Upper lobe of left lung (tissue), 6 donors: ENCODE data around the gene NDUFAF2. TPM values are rescaled to one million over a fixed set of nuclear protein-coding genes. Genes with fewer than 3 reads are reported as not detected.
A peak's percentile ranks its signal among the peaks of the same experiment; 100 is the strongest.

Experiments
- ATAC-seq, 2 donors: fragments of 200-7000 bp; cut with Tn5 transposase; one replicate each; pipeline ENCODE4 v1.9.1; 2022; ENCODE audit warnings: mild to moderate bottlenecking in 2 of 2, moderate library complexity in 2 of 2; ENCODE audit not compliant: low FRiP score in 2 of 2
- DNase-seq, 2 donors: peaks; one replicate each; pipeline ENCODE4 v3.0.0-alpha.2; 2019 to 2020
- H3K27ac ChIP-seq, 4 donors: fragments of 200-600 bp; sonication (generic); one replicate each; pipeline ENCODE4 v1.5.1; 2016 to 2019
- H3K27me3 ChIP-seq, 4 donors: fragments of 200-600 bp; sonication (generic); one replicate each; pipeline ENCODE4 v1.5.1; 2017 to 2019
- H3K36me3 ChIP-seq, 4 donors: fragments of 200-600 bp; sonication (generic); one replicate each; pipeline ENCODE4 v1.5.1; 2016 to 2019
- H3K4me1 ChIP-seq, 4 donors: fragments of 200-600 bp; sonication (generic); one replicate each; pipeline ENCODE4 v1.5.1; 2018 to 2019
- H3K4me3 ChIP-seq, 4 donors: fragments of 200-600 bp; sonication (generic); one replicate each; pipeline ENCODE4 v1.5.1; 2017 to 2019; ENCODE audit warnings: mild to moderate bottlenecking in 2 of 4, moderate library complexity in 1 of 4
- H3K9me3 ChIP-seq, 4 donors: fragments of 200-600 bp; sonication (generic); one replicate each; pipeline ENCODE4 v1.5.1; 2018 to 2019
- EP300 ChIP-seq, 4 donors: sonication (generic); formaldehyde crosslinking; IDR thresholded peaks; one replicate each; pipeline ENCODE4 v1.5.1; 2017; ENCODE audit warnings: antibody characterized with exemption in 4 of 4, control low read depth in 2 of 4
- POLR2A ChIP-seq, 4 donors: fragments of 450-650 bp; IDR thresholded peaks; one replicate each; pipeline ENCODE4 v1.5.1; 2016 to 2017; ENCODE audit warnings: antibody characterized with exemption in 4 of 4, mild to moderate bottlenecking in 2 of 4
- POLR2AphosphoS5 ChIP-seq, 2 donors: sonication (generic); formaldehyde crosslinking; IDR thresholded peaks; one replicate each; pipeline ENCODE4 v1.5.1; 2017; ENCODE audit warnings: antibody characterized with exemption in 2 of 2
- WGBS, 2 donors: methylation state at CpG; one replicate each; pipeline ENCODE4 v1.1.5; 2017 to 2018; 5-methylcytosine and 5-hydroxymethylcytosine counted together
- total RNA-seq, 6 donors: library from RNA; depleted of rRNA in 4 of 6; stranded (reverse); fragments of >200 nt in 4 of 6; gene quantifications; one replicate each; pipeline versions ENCODE4 v1.1.0 to v1.2.1, GENCODE V29; 2016 to 2021
- TF ChIP-seq, protein P1 (sequence below), 6 experiments: fragments of 450-650 bp in 4 of 6; fragments of 200-600 bp in 2 of 6; sonication (generic) in 2 of 6; IDR thresholded peaks; one replicate each; pipeline ENCODE4 v1.5.1; 2016 to 2019; ENCODE audit warnings: antibody characterized with exemption in 6 of 6
- donor health status: DM: no; HTN: no; CAD: no; lungs with moderate emphysema.
- donor health status: DM: no; HTN: yes; CAD: no; lungs with severe emphysema.

Gene NDUFAF2, protein sequence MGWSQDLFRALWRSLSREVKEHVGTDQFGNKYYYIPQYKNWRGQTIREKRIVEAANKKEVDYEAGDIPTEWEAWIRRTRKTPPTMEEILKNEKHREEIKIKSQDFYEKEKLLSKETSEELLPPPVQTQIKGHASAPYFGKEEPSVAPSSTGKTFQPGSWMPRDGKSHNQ
- total RNA-seq: 10 to 100 TPM in 5 of 6 donors, not detected in 1; 14.2 to 41.6 (median 20.5) TPM

DNA sequence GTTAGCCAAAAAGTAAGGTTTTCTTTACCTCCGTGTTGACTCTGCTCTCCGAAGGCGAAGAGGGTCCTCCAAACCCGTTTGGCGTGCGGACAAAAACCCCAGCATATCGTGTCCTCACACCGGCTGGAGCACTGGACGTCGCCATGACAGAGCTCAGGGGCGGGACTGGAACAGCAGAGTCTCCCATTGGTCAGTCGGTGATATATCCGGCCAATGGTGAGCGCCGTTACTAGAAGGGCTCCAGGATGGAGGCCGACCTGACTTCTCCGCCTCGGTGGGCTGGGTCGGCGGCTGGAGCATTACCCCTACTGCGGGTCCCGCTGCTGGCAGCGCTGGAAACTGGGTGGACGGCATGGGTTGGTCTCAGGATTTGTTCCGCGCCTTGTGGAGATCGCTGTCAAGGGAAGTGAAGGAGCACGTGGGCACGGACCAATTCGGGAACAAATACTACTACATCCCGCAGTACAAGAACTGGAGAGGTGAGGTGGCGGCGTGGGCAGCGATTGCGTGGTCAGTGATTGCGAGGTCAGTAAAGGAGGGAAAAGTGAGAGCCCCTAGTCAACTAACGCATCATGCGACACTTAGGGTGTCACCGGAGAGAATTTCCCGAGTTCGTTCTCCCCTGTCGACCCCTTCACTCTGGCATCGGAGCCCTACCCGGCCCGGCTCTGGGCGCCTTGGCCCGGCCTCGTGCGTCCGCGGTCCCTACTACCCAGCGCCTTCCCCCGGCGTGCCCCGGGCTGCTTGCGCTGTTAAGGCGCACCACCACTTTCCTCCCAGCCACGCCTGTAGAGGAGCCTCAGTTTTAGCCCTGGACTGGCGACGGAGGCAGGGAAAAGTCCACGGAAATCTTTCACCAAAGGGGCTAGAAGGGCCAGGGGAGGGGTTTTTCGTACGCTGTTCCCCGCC lies at the start of gene NDUFAF2, which contains the start of gene ERCC8:
TSS of gene NDUFAF2 (plus strand) at position 302 of the 909 bp plus-strand sequence. CDS start at position 353, 51 bp downstream.
TSS of gene ERCC8 (minus strand) at position 167 of the 909 bp plus-strand sequence. CDS start at position 105, 62 bp downstream.
- 0% methylated on average over 12 to 58 of the region's 64 CpGs for WGBS, 2 donors
- H3K4me3 ChIP-seq: peak within 1 kb of the TSS; percentile 74 to 80 (median 76)
- ATAC-seq: peak; percentile 99 to 100
- no peaks in the 10 kb centered on the region for H3K36me3 ChIP-seq
- H3K27ac ChIP-seq: peak within 1 kb of the TSS; percentile 80 to 88 (median 84)
- peaks cover 14 to 23% (median 18%) of the 10 kb centered on the region in 4 donors for H3K4me1 ChIP-seq
- TF ChIP-seq POLR2A (IDR thresholded peaks at IDR 0.05): peak in 3 of 4 donors; percentile 35 to 71 (median 39)
- TF ChIP-seq EP300 (IDR thresholded peaks at IDR 0.05): no peak
- TF ChIP-seq POLR2AphosphoS5 (IDR thresholded peaks at IDR 0.05): peak in 1 of 2 donors; percentile 66
- TF ChIP-seq, protein P1, sequence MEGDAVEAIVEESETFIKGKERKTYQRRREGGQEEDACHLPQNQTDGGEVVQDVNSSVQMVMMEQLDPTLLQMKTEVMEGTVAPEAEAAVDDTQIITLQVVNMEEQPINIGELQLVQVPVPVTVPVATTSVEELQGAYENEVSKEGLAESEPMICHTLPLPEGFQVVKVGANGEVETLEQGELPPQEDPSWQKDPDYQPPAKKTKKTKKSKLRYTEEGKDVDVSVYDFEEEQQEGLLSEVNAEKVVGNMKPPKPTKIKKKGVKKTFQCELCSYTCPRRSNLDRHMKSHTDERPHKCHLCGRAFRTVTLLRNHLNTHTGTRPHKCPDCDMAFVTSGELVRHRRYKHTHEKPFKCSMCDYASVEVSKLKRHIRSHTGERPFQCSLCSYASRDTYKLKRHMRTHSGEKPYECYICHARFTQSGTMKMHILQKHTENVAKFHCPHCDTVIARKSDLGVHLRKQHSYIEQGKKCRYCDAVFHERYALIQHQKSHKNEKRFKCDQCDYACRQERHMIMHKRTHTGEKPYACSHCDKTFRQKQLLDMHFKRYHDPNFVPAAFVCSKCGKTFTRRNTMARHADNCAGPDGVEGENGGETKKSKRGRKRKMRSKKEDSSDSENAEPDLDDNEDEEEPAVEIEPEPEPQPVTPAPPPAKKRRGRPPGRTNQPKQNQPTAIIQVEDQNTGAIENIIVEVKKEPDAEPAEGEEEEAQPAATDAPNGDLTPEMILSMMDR (IDR thresholded peaks at IDR 0.05): no peak
- no peaks in the 10 kb centered on the region for H3K9me3 ChIP-seq
- DNase-seq: peak; percentile 92 to 94
- no peaks in the 10 kb centered on the region for H3K27me3 ChIP-seq

DNA sequence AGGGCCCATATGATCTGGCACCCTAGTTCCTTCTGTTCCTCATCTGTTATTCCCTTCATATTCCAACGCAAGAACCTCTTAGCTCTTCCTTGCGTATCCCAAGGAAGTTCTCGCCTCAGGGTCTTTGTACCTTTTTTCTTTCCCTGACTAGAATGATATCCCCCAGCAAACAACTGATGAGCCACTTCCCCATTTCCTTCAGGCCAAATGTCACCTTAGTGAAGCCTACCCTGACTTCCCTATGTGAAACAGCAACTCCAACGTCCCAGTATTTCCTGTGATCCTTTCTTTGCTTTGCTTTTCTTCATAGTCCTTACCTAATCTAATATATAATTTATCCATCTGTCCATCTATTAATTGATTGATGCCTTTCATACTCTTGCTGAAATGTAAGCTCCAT lies 48.0 kb upstream of the NDUFAF2 start:
- no peak overlapping the region for H3K27ac ChIP-seq
- H3K9me3 ChIP-seq: no peaks in the 10 kb centered on the region
- WGBS, 2 donors: 85 to 91% methylated on average over 4 of the region's 4 CpGs
- peaks cover 0 to 56% (median 5%) of the 10 kb centered on the region in 4 donors for H3K36me3 ChIP-seq
- no peaks in the 10 kb centered on the region for H3K4me1 ChIP-seq
- H3K4me3 ChIP-seq: no peak overlapping the region
- no peaks in the 10 kb centered on the region for H3K27me3 ChIP-seq
- TF ChIP-seq, protein P1 (IDR thresholded peaks at IDR 0.05): no peak
- TF ChIP-seq EP300 (IDR thresholded peaks at IDR 0.05): no peak
- TF ChIP-seq POLR2A (IDR thresholded peaks at IDR 0.05): no peak
- TF ChIP-seq POLR2AphosphoS5 (IDR thresholded peaks at IDR 0.05): no peak
- ATAC-seq (no peak), DNase-seq (no peak)

DNA sequence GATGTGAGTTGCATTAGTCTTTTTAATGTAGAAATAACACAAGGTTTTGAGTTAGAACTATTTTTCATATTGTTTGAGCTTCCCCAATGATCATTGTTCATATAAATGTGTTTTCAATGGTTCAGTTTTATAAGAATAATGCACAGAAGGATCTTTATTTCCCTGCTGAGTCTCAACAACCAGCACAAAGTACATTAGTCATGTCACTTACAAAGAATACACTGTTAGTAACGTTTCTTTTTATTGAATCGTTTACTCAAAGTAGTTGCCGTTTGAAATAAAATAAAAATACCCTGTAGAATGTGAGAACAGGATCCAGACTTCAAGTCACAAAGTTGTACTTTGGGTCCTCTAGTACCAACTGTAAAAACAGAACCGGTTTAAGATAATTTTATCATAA lies 41.6 kb upstream of the NDUFAF2 start:
- H3K27ac ChIP-seq: no peak overlapping the region
- H3K36me3 ChIP-seq: peaks cover 0 to 19% (median 0%) of the 10 kb centered on the region in 4 donors
- WGBS, 2 donors: 82 to 86% methylated on average over 4 of the region's 4 CpGs
- ATAC-seq (no peak), DNase-seq (no peak)
- no peaks in the 10 kb centered on the region for H3K9me3 ChIP-seq
- H3K4me1 ChIP-seq: no peaks in the 10 kb centered on the region
- TF ChIP-seq, protein P1 (IDR thresholded peaks at IDR 0.05): no peak
- TF ChIP-seq POLR2AphosphoS5 (IDR thresholded peaks at IDR 0.05) (no peak), POLR2A (IDR thresholded peaks at IDR 0.05) (no peak), EP300 (IDR thresholded peaks at IDR 0.05) (no peak)
- H3K4me3 ChIP-seq: no peak overlapping the region
- no peaks in the 10 kb centered on the region for H3K27me3 ChIP-seq

DNA sequence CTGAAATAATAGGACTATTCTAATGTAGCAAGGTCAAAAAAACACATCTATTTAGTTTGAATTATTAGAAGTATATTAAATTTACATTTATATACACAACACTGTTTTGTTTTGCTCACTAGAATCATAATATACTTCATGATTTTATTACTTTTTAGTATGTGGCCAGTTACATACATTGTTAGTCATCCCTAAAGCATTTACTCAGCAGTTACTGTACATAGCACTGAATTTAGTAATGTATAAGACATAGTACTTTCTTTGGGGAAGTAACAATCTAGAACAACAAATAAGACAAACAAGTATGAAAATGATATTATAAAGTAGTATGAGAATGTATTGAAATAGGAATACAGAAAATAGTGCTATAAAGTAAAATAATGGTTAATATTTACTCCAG lies 28.4 kb upstream of the NDUFAF2 start:
- DNase-seq (no peak), ATAC-seq (no peak)

More for the DNA sequence above, 28.4 kb upstream of the NDUFAF2 start:
- no peaks in the 10 kb centered on the region for H3K4me1 ChIP-seq
- H3K27me3 ChIP-seq: no peaks in the 10 kb centered on the region
- peaks cover 0 to 11% (median 0%) of the 10 kb centered on the region in 4 donors for H3K36me3 ChIP-seq
- H3K9me3 ChIP-seq: no peaks in the 10 kb centered on the region
- TF ChIP-seq POLR2AphosphoS5 (IDR thresholded peaks at IDR 0.05) (no peak), POLR2A (IDR thresholded peaks at IDR 0.05) (no peak), EP300 (IDR thresholded peaks at IDR 0.05) (no peak)
- TF ChIP-seq, protein P1 (IDR thresholded peaks at IDR 0.05): no peak
- H3K4me3 ChIP-seq: no peak overlapping the region
- H3K27ac ChIP-seq: no peak overlapping the region
